ENCODE data around the gene SH3GL3. TPM values are rescaled to one million over a fixed set of nuclear protein-coding genes. Genes with fewer than 3 reads are reported as not detected.

SH3GL3 gene
- total RNA-seq, 1 experiment from 2014 or later = not detected

DNA sequence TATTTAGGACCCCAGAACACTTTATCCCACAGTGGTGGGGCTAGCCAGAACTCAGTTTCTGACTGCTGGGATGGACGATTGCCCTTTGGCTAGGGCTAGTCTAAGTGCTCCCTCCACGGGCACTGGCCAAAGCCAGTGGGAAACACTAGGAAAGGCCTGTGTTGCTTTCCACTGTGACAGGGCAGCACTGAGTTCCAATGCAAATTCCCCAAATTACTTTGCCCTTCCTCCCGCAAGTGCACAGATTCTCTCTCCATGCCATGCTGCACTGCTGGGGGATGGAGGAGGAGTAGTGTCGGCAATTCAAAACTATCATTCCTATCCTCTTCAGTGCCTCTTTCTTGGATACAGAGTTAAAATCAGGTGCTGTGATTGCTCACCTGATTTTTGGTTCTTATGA is 100.0 kb downstream of the SH3GL3 start:
- DNase-seq (ENCODE audit: low read depth, low spot score) = no peak
- in situ Hi-C loops (cut with HindIII; ENCODE audit: low pct_unique_long_range_greater_than_20kb, low sequenced_read_pairs) = no loop called here

DNA sequence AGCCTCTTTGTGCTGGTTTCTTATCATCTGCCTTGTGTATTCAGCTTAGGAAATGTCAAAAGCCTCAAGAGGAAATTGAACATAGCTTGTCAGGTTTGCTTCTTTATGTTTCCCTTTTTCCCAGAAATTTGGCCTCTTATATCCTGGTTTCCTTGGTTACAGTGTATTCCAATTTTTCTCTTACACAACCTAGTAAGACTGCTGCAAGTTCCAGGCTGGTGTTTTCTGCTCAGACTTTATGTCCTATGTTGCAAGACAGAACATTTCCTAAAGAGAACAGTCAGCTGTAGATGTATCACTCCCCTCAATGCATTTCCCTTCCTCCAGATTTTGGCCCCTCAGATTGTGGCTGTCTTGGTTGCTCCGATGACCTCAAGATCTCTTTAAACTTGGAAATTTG is 102.5 kb downstream of the SH3GL3 start:
- in situ Hi-C loops (cut with HindIII; ENCODE audit: low pct_unique_long_range_greater_than_20kb, low sequenced_read_pairs) = loop anchor here (25.0 kb wide), 1 partner anchor 287 kb away; no protein-coding TSS in a partner anchor

DNA sequence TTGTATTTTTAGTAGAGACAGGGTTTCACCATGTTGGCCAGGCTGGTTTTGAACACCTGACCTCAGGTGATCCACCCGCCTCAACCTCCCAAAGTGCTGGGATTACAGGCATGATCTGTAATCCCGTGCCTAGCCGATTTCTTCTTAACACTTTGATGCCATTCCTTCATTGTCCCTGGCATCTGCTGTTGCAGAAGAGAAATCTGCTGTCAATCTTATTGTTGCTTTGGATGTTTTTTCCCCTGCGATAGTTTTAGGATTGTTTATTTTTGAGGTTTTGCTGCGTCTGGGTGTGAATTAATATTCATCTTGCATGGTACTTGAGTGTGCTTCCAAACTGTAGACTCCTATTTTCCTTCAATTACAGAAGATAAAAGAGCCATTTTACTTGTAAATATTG is 107.4 kb downstream of the SH3GL3 start:
- in situ Hi-C loops (cut with HindIII; ENCODE audit: low pct_unique_long_range_greater_than_20kb, low sequenced_read_pairs) = loop anchor here (25.0 kb wide), 1 partner anchor 292 kb away; no protein-coding TSS in a partner anchor
- no peak for DNase-seq (ENCODE audit: low read depth, low spot score)

More for the DNA sequence above, 102.5 kb downstream of the SH3GL3 start:
- no peak for DNase-seq (ENCODE audit: low read depth, low spot score)

DNA sequence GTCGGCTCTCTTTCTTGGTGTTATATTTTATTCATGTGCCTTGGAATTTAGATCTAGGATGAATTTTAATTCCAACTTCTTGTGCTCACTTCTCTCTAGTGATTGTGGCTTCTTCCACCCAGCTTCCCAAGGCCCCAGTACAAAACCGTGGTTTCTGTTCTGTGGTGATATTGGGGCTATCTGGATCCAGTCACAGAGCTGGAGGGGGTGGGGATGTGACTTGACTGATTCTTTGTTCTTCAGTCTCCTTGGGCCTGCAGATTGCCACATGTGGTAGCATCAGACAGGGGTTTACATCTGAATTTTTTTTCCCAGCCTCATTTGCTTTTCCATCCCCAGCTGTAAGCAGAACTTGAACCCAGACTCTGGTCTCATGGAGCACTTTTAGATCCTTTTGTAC is 108.2 kb downstream of the SH3GL3 start:
- in situ Hi-C loops (cut with HindIII; ENCODE audit: low pct_unique_long_range_greater_than_20kb, low sequenced_read_pairs) = loop anchor here (25.0 kb wide), 1 partner anchor 293 kb away; no protein-coding TSS in a partner anchor
- no peak for DNase-seq (ENCODE audit: low read depth, low spot score)

DNA sequence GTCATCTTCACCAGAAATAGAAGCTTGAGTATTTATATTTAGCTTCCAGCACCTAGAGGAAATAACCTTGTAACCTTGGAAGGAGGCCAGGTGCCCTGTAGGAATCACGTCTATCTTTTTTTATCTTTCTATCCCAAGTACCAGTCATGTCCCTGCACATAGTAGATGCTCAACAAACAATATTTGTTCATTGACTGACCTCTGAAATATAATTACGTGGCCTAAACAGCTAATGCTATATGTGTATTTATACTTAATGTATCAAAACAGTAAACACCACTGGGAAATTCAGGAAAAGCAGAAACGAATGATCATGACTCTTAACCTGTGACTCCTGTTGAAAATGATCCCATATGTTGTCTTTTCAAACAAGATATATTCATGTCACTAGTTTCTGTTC is 108.9 kb downstream of the SH3GL3 start:
- DNase-seq (ENCODE audit: low read depth, low spot score) = no peak
- in situ Hi-C loops (cut with HindIII; ENCODE audit: low pct_unique_long_range_greater_than_20kb, low sequenced_read_pairs) = loop anchor here (25.0 kb wide), 1 partner anchor 294 kb away; no protein-coding TSS in a partner anchor

DNA sequence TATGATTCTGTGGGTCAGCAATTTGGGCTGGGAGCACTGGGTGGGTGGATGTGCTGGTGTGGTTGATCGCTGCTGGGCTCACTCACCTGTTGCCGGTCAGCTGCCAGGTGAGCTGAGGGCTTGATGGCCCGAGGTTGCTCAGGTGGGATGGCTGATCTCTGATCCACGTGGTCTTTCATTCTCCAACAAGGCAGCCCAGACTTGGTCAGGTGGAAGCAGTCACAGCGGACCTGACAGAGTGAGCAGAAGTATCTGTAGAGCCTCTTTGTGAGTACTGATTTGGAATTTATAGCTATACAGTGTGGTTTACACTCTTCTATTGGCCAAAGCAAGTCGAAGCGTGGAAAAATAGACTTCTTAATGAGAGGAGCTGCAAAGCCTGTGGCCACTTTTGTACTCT is 109.6 kb downstream of the SH3GL3 start:
- no peak for DNase-seq (ENCODE audit: low read depth, low spot score)
- in situ Hi-C loops (cut with HindIII; ENCODE audit: low pct_unique_long_range_greater_than_20kb, low sequenced_read_pairs) = loop anchor here (25.0 kb wide), 1 partner anchor 294 kb away; no protein-coding TSS in a partner anchor

- in situ Hi-C loops (cut with HindIII; ENCODE audit: low pct_unique_long_range_greater_than_20kb, low sequenced_read_pairs) = loop anchor here (25.0 kb wide), 1 partner anchor 296 kb away; no protein-coding TSS in a partner anchor
- no peak for DNase-seq (ENCODE audit: low read depth, low spot score)
Measured at GRCh38 chr15:83558146-83558545, 111.0 kb downstream of the SH3GL3 start.

DNA sequence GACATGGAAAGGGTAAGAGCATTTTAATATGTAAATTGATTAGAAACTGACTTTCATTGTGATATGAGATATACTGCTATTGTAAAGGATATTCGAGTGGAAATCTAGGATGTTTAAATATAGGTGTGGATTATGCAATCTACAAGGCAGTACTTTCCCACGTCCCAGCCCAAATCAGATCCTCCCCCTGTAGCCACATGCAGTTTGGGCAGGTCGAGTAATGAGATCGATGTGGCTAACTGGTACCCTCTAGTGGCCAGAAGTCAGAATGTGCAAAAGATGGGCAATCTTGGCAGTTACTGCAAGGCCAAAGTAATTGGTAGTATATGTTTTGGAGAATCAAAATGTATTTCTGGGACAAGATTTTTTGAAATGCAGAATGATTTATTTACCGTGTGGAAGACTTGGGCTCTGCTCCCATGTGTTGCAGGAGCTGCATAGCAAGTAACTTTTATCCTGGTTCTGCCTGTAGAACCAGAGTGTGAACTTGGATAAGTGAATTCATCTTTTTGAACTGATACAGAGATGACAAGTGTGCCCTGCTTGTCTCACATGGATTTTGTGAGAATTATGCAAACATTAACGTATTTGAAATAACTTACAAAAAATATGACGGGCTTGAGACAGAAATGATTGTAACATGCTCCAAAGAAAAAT is 112.3 kb downstream of the SH3GL3 start:
- peak; percentile 84 for DNase-seq (ENCODE audit: low read depth, low spot score)
- in situ Hi-C loops (cut with HindIII; ENCODE audit: low pct_unique_long_range_greater_than_20kb, low sequenced_read_pairs) = loop anchor here (25.0 kb wide), 1 partner anchor 297 kb away; no protein-coding TSS in a partner anchor

DNA sequence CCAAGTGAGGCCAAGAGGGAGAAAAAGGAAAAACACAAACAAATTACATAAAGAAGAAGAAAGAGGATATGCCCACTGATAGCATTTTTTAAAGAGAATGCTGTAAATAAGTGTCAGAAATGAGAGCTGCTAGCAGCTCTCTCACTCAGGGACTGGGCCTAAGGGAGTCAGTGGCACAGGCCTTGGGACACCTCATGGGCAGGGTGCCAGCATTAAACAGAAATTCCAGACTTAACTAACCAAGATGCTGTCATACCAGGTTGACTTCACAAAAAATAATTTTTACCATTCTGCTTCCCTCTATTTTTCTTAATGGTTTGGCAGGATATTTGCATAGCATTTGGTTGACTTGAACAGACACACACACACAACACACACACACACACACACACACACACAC is 114.5 kb downstream of the SH3GL3 start:
- in situ Hi-C loops (cut with HindIII; ENCODE audit: low pct_unique_long_range_greater_than_20kb, low sequenced_read_pairs) = loop anchor here (25.0 kb wide), 1 partner anchor 299 kb away; no protein-coding TSS in a partner anchor
- no peak for DNase-seq (ENCODE audit: low read depth, low spot score)

GRCh38 chr15:83565138-83565537 is 118.0 kb downstream of the SH3GL3 start:
- in situ Hi-C loops (cut with HindIII; ENCODE audit: low pct_unique_long_range_greater_than_20kb, low sequenced_read_pairs) = loop anchor here (25.0 kb wide), 1 partner anchor 303 kb away; no protein-coding TSS in a partner anchor

DNA sequence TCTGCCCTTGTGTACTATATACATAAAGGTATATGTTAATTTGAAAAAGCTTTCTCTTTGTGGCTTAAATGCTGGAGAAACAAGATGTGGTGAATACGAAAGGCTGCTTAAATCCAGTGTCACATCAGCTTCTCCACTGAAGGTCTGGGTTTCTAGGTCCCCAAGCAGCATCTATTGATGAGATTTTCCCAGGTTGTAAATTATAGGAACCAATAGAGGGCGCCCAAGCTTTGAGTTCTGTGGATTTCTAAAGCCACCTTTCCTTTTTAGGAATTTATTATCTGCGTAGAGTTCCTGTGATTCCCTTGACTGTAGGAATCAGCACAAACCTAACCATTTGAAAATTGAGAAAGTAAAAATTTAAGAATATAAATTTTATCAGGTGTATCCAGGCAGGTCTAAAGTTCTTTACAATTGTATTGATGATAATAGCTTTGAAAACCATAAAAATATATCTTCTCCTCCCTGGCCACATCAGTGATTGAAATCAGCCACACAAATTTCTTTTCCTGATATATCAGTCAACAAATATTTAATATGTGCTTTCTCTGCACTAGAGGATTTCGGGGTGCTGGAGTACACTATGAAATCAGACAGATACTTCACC is 118.5 kb downstream of the SH3GL3 start:
- peak; percentile 53 for DNase-seq (ENCODE audit: low read depth, low spot score)
- in situ Hi-C loops (cut with HindIII; ENCODE audit: low pct_unique_long_range_greater_than_20kb, low sequenced_read_pairs) = loop anchor here (25.0 kb wide), 1 partner anchor 303 kb away; no protein-coding TSS in a partner anchor

More at GRCh38 chr15:83565138-83565537, 118.0 kb downstream of the SH3GL3 start:
- DNase-seq (ENCODE audit: low read depth, low spot score) = no peak

GRCh38 chr15:83567318-83567717 is 120.2 kb downstream of the SH3GL3 start:
- no peak for DNase-seq (ENCODE audit: low read depth, low spot score)
- in situ Hi-C loops (cut with HindIII; ENCODE audit: low pct_unique_long_range_greater_than_20kb, low sequenced_read_pairs) = loop anchor here (25.0 kb wide), 1 partner anchor 305 kb away; no protein-coding TSS in a partner anchor

- DNase-seq (ENCODE audit: low read depth, low spot score) = no peak
- in situ Hi-C loops (cut with HindIII; ENCODE audit: low pct_unique_long_range_greater_than_20kb, low sequenced_read_pairs) = loop anchor here (25.0 kb wide), 1 partner anchor 307 kb away; no protein-coding TSS in a partner anchor
Measured at GRCh38 chr15:83569341-83569740, 122.2 kb downstream of the SH3GL3 start.

DNA sequence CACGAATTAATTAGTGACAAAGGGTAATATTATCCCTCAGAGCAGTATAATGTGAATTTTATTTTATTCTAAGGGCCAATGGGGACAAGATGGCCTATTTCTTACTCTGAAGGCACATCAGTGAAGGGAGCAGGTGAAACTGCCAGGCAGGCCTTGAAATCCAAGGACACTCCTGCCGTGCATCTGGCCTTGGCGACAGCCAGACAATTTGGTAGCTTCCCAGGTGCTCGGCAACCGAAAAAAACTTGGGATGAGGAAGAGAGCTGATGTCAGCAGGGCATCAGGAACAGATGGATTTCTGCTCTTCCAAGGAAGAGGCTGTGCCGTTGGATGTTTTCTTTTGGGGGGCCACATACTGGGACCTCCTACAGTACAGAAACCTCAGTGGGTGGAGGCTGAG is 123.6 kb downstream of the SH3GL3 start:
- in situ Hi-C loops (cut with HindIII; ENCODE audit: low pct_unique_long_range_greater_than_20kb, low sequenced_read_pairs) = loop anchor here (25.0 kb wide), 1 partner anchor 308 kb away; no protein-coding TSS in a partner anchor
- DNase-seq (ENCODE audit: low read depth, low spot score) = no peak

- peak; percentile 47 for DNase-seq (ENCODE audit: low read depth, low spot score)
- in situ Hi-C loops (cut with HindIII; ENCODE audit: low pct_unique_long_range_greater_than_20kb, low sequenced_read_pairs) = loop anchor here (25.0 kb wide), 1 partner anchor 310 kb away; no protein-coding TSS in a partner anchor
Measured at GRCh38 chr15:83571820-83572707, 124.9 kb downstream of the SH3GL3 start.

DNA sequence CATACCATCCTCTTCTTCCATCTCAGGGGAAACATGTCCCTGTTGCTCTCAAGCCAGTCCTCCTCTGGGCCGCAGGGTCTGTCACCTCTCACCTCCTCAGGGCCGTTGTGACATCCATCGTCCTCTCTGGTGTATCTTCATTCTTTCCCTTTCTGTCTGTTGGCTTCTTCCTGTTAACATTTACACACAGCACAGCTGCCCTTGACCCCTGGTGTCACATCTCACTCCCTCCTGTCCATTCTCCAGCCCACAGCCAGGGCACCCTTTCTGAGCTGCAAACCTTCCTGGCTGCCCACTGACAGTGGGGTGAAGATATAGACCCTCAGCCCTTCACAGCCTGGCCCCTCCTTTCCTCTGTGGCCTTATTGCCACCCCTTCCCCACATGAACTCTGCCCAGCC is 127.2 kb downstream of the SH3GL3 start:
- in situ Hi-C loops (cut with HindIII; ENCODE audit: low pct_unique_long_range_greater_than_20kb, low sequenced_read_pairs) = loop anchor here (25.0 kb wide), 1 partner anchor 312 kb away; no protein-coding TSS in a partner anchor
- no peak for DNase-seq (ENCODE audit: low read depth, low spot score)

GRCh38 chr15:83578691-83579090 is 131.6 kb downstream of the SH3GL3 start:
- no peak for DNase-seq (ENCODE audit: low read depth, low spot score)

More at GRCh38 chr15:83578691-83579090, 131.6 kb downstream of the SH3GL3 start:
- in situ Hi-C loops (cut with HindIII; ENCODE audit: low pct_unique_long_range_greater_than_20kb, low sequenced_read_pairs) = no loop called here
